ENCODE measurements around the gene MSANTD3.
A peak's percentile ranks its signal among the peaks of the same experiment; 100 is the strongest.

MSANTD3 gene

DNA sequence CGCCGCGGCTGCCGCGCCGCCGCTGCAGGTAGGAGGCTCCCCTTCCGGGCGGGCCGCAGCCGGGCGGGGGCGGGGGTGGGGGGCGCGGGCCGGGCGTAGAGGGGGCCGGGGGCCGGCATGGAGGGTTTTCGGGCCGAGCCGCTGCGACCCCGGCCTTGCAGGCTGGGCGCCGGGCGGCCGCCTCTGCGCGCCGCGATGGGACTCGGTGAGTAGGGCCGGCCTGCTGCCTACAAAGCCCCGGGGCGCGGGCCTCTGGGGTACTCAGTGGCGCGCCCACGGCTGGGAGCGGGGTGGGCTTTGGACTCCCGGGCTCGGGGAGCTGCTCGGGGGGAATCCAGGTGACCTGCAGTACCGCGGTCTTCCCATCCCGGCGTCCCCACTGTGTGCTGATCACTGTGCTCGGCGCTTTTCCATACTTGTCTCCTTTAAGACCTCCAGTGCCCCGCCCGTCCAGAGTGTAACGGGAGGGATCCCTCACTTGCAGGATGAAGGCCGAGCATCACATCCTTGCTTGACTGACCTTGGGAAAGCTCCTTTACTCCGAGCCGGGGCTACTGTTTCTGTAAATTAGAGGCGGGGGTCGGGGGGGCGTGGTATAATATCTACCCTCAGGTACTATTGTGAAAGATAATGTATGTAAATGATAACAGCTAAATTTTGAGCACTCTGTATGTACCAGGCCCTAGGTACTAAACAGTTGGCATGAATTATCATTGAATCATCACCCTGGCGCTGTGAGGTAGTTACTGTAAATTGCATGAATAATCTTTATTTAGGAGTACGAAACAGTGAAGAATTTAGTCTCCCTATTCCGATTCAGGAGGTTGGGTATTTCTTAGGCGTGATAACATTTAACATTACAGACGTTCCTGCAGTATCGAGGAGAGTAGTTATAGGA is 672 bp downstream of the MSANTD3 start:
- peak overlapping the region in 1 of 2 experiments; percentile 47; a peak in 2 of 4 replicates for H3K4me3 ChIP-seq (ENCODE audit: low read depth in 1 of 2, low read length in 2 of 2)
- H3K27ac ChIP-seq (ENCODE audit: low read length): no peak overlapping the region
- H3K9ac ChIP-seq (ENCODE audit: low read depth, low read length): peak overlapping the region; percentile 35; the same call in 1 of the 2 replicates
- peak; percentile 4 for DNase-seq
- peaks cover 32% of the 10 kb centered on the region for H3K27me3 ChIP-seq (ENCODE audit: insufficient read depth, low read length, poor library complexity)
- H3K9me3 ChIP-seq (ENCODE audit: insufficient read depth, low read length, severe bottlenecking): no peaks in the 10 kb centered on the region
- peaks cover 13% of the 10 kb centered on the region for H3K4me1 ChIP-seq (ENCODE audit: insufficient read depth, low read length)
- H3K79me2 ChIP-seq (ENCODE audit: insufficient read depth, low read length): no peaks in the 10 kb centered on the region
- peak overlapping the region; percentile 55 for H2AFZ ChIP-seq (ENCODE audit: low read depth, low read length)
- ATAC-seq (ENCODE audit: insufficient read depth, low read depth): peak; percentile 61
- TF ChIP-seq, protein P1, sequence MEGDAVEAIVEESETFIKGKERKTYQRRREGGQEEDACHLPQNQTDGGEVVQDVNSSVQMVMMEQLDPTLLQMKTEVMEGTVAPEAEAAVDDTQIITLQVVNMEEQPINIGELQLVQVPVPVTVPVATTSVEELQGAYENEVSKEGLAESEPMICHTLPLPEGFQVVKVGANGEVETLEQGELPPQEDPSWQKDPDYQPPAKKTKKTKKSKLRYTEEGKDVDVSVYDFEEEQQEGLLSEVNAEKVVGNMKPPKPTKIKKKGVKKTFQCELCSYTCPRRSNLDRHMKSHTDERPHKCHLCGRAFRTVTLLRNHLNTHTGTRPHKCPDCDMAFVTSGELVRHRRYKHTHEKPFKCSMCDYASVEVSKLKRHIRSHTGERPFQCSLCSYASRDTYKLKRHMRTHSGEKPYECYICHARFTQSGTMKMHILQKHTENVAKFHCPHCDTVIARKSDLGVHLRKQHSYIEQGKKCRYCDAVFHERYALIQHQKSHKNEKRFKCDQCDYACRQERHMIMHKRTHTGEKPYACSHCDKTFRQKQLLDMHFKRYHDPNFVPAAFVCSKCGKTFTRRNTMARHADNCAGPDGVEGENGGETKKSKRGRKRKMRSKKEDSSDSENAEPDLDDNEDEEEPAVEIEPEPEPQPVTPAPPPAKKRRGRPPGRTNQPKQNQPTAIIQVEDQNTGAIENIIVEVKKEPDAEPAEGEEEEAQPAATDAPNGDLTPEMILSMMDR (IDR thresholded peaks at IDR 0.05; ENCODE audit: borderline replicate concordance, extremely low read depth, low read length, poor library complexity, severe bottlenecking): no peak
- TF ChIP-seq EZH2 (IDR thresholded peaks at IDR 0.05; ENCODE audit: borderline replicate concordance, low read depth, low read length, severe bottlenecking): peak; percentile 80
- no peaks in the 10 kb centered on the region for H4K20me1 ChIP-seq (ENCODE audit: insufficient read depth, low read length)
- H3K36me3 ChIP-seq (ENCODE audit: insufficient read depth, low read length): no peaks in the 10 kb centered on the region
- H3K4me2 ChIP-seq (ENCODE audit: insufficient read depth, low read length): peak overlapping the region; percentile 59

GRCh38 chr9:100428871-100429654 is 2.1 kb downstream of the MSANTD3 start:
- DNase-seq (no peak), ATAC-seq (ENCODE audit: insufficient read depth, low read depth) (no peak)
- H3K36me3 ChIP-seq (ENCODE audit: insufficient read depth, low read length): no peaks in the 10 kb centered on the region
- TF ChIP-seq, protein P1 (IDR thresholded peaks at IDR 0.05; ENCODE audit: borderline replicate concordance, extremely low read depth, low read length, poor library complexity, severe bottlenecking): no peak
- no peak for TF ChIP-seq EZH2 (IDR thresholded peaks at IDR 0.05; ENCODE audit: borderline replicate concordance, low read depth, low read length, severe bottlenecking)
- H3K4me1 ChIP-seq (ENCODE audit: insufficient read depth, low read length): peaks cover 13% of the 10 kb centered on the region
- no peak overlapping the region for H3K27ac ChIP-seq (ENCODE audit: low read length)
- peaks cover 32% of the 10 kb centered on the region for H3K27me3 ChIP-seq (ENCODE audit: insufficient read depth, low read length, poor library complexity)
- no peaks in the 10 kb centered on the region for H3K9me3 ChIP-seq (ENCODE audit: insufficient read depth, low read length, severe bottlenecking)
- H4K20me1 ChIP-seq (ENCODE audit: insufficient read depth, low read length): no peaks in the 10 kb centered on the region
- H3K4me2 ChIP-seq (ENCODE audit: insufficient read depth, low read length): no peak overlapping the region
- no peak overlapping the region for H3K9ac ChIP-seq (ENCODE audit: low read depth, low read length)
- no peak overlapping the region for H3K4me3 ChIP-seq (ENCODE audit: low read depth in 1 of 2, low read length in 2 of 2)
- no peaks in the 10 kb centered on the region for H3K79me2 ChIP-seq (ENCODE audit: insufficient read depth, low read length)
- H2AFZ ChIP-seq (ENCODE audit: low read depth, low read length): no peak overlapping the region

GRCh38 chr9:100430286-100430940 is 3.5 kb downstream of the MSANTD3 start:
- TF ChIP-seq, protein P1 (IDR thresholded peaks at IDR 0.05; ENCODE audit: borderline replicate concordance, extremely low read depth, low read length, poor library complexity, severe bottlenecking): no peak
- no peak for TF ChIP-seq EZH2 (IDR thresholded peaks at IDR 0.05; ENCODE audit: borderline replicate concordance, low read depth, low read length, severe bottlenecking)
- Histone ChIP-seq H3K27ac (ENCODE audit: low read length) (no peak overlapping the region), H3K9me3 (ENCODE audit: insufficient read depth, low read length, severe bottlenecking) (no peaks in the 10 kb centered on the region), H3K27me3 (ENCODE audit: insufficient read depth, low read length, poor library complexity) (peaks cover 29% of the 10 kb centered on the region), H2AFZ (ENCODE audit: low read depth, low read length) (no peak overlapping the region), H3K36me3 (ENCODE audit: insufficient read depth, low read length) (no peaks in the 10 kb centered on the region), H3K4me3 (ENCODE audit: low read depth in 1 of 2, low read length in 2 of 2) (no peak overlapping the region), H3K9ac (ENCODE audit: low read depth, low read length) (no peak overlapping the region), H3K4me1 (ENCODE audit: insufficient read depth, low read length) (peaks cover 13% of the 10 kb centered on the region), H3K79me2 (ENCODE audit: insufficient read depth, low read length) (no peaks in the 10 kb centered on the region), H4K20me1 (ENCODE audit: insufficient read depth, low read length) (no peaks in the 10 kb centered on the region), H3K4me2 (ENCODE audit: insufficient read depth, low read length) (no peak overlapping the region)
- ATAC-seq (ENCODE audit: insufficient read depth, low read depth) (no peak), DNase-seq (no peak)
